Bronchial epithelial cell (primary cell): ENCODE measurements around the gene DDX11. TPM values are rescaled to one million over a fixed set of nuclear protein-coding genes. Genes with fewer than 3 reads are reported as not detected.
"Not testable (repeated sequence)": the region's sequence is repeated elsewhere in the genome, so short reads cannot be mapped to it uniquely, and the experiment has no call there.

ENCODE experiments used
- DNase-seq: peaks from one replicate; pipeline ENCODE4 v3.0.0-alpha.2; 2010; ENCODE audit warnings: low read depth
- FAIRE-seq: peaks from 2 replicates; lab custom pipeline; 2011; peaks lifted over from hg19 to GRCh38; lab: Jason Lieb, UNC
- H3K27me3 ChIP-seq: 2 replicates; pipeline ENCODE4 v1.5.1; 2011; ENCODE audit warnings: low read length; ENCODE audit not compliant: control insufficient read depth, insufficient read depth
- H3K36me3 ChIP-seq: 2 replicates; pipeline ENCODE4 v1.5.1; 2011; ENCODE audit warnings: low read length; ENCODE audit not compliant: control insufficient read depth, insufficient read depth
- H3K4me3 ChIP-seq: 2 replicates; pipeline ENCODE4 v1.5.1; 2011; ENCODE audit warnings: mild to moderate bottlenecking, low read depth, low read length, control low read depth
- total RNA-seq: library from RNA; depleted of rRNA; stranded (reverse); fragments of >200 nt; gene quantifications from 2 replicates; pipeline ENCODE4 v1.2.1, GENCODE V29; 2014
- TF ChIP-seq, protein P1 (sequence below): IDR thresholded peaks from 2 replicates; pipeline ENCODE4 v1.5.1; 2011; ENCODE audit warnings: mild to moderate bottlenecking, moderate library complexity, low read length, control low read depth, inconsistent platforms; ENCODE audit not compliant: insufficient read depth, severe bottlenecking

Gene DDX11
- 17.1 and 20.9 TPM in 2 replicates for total RNA-seq

DNA sequence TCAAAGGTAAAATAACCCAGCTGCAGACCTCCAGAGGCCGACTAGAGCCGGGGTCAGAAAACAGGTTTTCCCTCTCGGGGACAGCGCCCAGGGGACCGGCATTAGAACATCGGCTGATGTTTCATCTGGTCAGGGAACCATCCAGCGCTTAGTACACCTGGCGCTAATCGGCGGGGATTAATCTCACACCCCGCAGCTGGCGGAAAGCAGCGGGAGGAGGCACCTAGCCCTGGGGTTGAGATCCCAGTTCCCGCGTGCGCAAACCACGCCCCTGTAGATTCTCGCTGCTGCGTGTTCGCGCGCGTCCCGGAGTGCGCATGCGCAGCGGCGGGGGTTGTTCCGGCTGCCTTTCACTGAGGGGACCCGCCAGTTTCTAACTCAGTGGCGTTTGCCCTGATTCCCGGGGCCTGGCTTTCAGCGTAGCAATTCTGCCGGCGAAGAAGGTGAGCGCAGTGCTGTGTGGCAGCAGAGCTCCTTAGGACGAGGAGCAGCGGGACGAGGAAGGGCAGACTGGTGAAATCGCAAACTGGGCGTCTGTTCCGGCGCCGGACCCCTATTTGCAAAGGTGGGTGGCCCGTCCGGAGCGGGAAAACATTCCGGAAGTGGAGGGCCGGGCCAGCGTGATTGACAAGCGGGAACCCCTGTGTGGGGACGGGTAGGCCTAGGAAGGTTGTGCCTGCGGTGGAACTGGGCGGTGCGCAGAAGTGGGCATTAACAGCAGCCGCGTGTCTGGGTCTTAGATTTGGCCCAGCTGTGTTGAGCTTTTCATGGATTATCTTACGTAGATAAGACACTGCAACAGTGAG is at the start of gene DDX11:
TSS of gene DDX11 (plus strand) at position 334 of the 806 bp plus-strand sequence. CDS start 4,534 bp downstream, outside the sequence.
- not testable (repeated sequence) for FAIRE-seq, H3K36me3 ChIP-seq, H3K27me3 ChIP-seq
- peak within 1 kb of the TSS; percentile 53 for H3K4me3 ChIP-seq
- DNase-seq, result peak; percentile 74

DNA sequence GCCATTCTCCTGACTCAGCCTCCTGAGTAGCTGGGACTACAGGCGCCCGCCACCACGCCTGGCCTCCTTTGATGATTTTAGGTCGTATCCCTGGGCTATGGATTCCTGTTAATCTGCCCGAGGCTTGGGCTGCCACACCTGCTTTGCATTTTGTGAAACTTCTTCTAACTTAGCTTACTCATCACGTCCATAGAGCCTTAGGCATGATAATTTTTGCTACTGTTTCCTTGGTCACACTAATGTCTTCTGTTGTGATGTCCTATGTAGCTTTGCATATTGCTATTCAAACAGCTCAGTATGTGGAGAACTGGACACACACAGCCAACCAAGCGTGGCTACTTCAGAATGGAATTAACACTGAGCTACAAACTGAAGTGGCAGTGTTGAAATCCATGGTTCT is 47.5 kb upstream of the DDX11 start:
- Histone ChIP-seq H3K36me3 (no peaks in the 10 kb centered on the region), H3K27me3 (no peaks in the 10 kb centered on the region), H3K4me3 (no peak overlapping the region)
- TF ChIP-seq, protein P1, sequence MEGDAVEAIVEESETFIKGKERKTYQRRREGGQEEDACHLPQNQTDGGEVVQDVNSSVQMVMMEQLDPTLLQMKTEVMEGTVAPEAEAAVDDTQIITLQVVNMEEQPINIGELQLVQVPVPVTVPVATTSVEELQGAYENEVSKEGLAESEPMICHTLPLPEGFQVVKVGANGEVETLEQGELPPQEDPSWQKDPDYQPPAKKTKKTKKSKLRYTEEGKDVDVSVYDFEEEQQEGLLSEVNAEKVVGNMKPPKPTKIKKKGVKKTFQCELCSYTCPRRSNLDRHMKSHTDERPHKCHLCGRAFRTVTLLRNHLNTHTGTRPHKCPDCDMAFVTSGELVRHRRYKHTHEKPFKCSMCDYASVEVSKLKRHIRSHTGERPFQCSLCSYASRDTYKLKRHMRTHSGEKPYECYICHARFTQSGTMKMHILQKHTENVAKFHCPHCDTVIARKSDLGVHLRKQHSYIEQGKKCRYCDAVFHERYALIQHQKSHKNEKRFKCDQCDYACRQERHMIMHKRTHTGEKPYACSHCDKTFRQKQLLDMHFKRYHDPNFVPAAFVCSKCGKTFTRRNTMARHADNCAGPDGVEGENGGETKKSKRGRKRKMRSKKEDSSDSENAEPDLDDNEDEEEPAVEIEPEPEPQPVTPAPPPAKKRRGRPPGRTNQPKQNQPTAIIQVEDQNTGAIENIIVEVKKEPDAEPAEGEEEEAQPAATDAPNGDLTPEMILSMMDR, result no peak
- no peak for FAIRE-seq
- DNase-seq, result no peak

DNA sequence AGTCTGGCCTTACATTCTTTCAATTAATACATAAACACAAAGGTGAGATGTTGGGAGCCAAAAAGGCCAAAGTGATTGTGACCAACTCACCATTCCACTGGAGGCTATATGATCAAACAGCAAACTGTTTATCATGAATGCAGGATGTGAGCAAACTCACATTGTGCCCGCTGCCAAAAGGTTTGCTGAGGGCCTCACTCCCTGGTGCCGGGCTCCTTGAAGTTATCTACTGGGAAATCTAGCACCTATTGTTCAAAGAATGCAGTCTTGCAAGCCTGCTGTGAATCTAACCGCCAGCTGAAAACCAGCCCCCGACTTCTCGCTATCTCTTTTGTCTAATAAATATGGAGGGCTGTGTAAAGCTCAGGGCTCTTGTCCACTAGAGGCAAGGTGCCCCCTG is 46.7 kb upstream of the DDX11 start:
- H3K36me3 ChIP-seq, H3K27me3 ChIP-seq, FAIRE-seq, H3K4me3 ChIP-seq, DNase-seq: not testable (repeated sequence)

DNA sequence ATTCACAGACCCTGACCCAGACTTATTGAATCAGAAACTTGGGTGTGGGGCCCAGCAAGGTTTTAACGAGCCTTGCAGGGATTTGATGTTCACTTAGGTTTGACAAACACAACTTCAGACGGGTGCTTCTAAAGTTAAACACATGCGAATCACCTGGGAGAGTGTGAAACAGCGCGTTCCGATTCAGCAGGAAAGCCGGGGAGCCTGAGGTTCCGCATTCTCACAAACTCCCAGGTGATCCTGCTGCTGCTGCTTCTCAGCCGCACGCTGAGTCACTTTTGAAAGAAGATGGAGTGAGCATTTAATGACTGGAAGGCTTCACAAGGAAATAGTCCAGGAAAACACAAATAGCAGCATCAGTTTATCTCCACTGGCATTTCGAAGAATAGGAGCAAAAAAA is 44.2 kb upstream of the DDX11 start:
- no peak for DNase-seq
- TF ChIP-seq, protein P1, result no peak
- H3K36me3 ChIP-seq, result no peaks in the 10 kb centered on the region
- FAIRE-seq, result no peak
- peaks cover 1% of the 10 kb centered on the region for H3K27me3 ChIP-seq
- H3K4me3 ChIP-seq, result no peak overlapping the region

DNA sequence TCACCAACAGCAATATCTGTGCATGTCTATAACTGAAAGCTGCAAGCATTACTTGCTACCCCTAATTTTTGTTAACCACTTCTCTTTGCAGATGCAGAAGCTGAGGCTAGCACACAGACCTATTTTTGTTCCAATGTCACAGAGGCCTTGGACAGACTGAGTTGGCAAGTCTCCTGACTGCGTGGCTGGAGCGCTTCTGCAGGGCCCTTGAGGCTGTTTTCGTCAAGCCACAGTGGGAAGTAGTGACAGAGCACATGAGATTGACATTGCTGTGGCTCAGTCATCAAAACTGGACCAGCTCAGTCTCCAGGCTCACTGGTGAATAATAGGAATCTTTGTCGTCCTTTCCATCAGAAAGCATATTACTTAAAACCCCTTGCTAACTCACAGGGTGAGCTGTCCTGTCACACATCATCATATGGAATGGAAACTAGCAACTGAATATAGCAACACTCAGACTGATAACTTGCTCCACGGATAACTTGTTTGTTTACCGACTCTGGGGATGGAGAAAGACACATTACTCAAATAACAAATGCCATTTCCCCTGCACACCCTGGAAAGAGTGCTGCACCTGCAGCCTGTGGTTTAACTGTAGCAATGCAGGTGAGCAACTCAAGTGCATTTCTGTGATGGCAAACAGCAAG is 43.6 kb upstream of the DDX11 start:
- Histone ChIP-seq H3K27me3 (peaks cover 1% of the 10 kb centered on the region), H3K36me3 (no peaks in the 10 kb centered on the region), H3K4me3 (no peak overlapping the region)
- TF ChIP-seq, protein P1, result no peak
- no peak for DNase-seq
- peak; percentile 7 for FAIRE-seq

DNA sequence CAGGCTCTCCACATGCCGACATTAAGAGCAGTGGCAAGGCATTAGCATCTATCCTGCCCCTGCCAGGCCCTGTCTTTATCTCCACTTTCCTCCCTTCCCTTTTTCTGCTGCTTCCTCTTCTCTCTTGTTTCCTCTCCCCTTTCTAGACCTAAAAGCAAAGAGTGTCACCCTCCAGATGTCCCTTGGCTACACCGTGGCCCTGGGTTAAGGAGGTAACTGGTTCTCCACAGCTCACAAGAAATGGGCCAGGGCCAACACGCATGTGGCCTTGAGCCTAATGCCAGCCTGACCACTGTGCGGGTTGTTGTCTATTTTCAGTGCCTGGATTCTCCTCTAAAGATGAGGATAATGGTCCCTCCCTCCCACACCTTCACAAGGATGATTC is 41.7 kb upstream of the DDX11 start:
- FAIRE-seq, result no peak
- TF ChIP-seq, protein P1, result no peak
- no peaks in the 10 kb centered on the region for H3K36me3 ChIP-seq
- peaks cover 1% of the 10 kb centered on the region for H3K27me3 ChIP-seq
- no peak overlapping the region for H3K4me3 ChIP-seq
- DNase-seq, result no peak
